ENCODE data around the gene DNM3. TPM values are rescaled to one million over a fixed set of nuclear protein-coding genes. Genes with fewer than 3 reads are reported as not detected.

DNM3 gene
- total and polyA plus RNA-seq, 10 of the 15 experiments (the other 5 are each of a cell fraction or from before 2014, with no cell fraction given): 0.03 to 1.5 (median 0.08) TPM; not detected in 3

DNA sequence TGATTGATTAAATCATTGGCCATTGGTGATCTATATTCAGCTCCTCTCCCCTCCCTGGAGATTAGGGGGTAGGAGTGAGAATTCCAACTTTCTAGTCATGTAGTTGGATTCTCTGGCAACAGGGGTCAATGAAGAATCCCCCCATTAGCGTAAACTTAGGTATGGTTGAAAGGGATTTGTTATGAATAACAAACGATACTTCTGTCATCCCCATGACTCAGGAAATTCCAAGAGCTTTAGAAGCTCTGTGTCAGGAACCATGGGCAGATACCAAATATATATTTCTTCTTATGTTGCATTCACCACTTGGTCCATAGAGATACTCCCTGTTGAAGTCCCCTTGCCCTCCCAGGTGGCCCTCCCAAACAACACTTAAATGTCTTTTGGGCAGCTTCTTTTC, 124.5 kb downstream of the DNM3 start:
- no peak for TF ChIP-seq MEF2A (IDR thresholded peaks at IDR 0.05; ENCODE audit: insufficient read depth, low read depth, low read length)
- TF ChIP-seq, protein P1, sequence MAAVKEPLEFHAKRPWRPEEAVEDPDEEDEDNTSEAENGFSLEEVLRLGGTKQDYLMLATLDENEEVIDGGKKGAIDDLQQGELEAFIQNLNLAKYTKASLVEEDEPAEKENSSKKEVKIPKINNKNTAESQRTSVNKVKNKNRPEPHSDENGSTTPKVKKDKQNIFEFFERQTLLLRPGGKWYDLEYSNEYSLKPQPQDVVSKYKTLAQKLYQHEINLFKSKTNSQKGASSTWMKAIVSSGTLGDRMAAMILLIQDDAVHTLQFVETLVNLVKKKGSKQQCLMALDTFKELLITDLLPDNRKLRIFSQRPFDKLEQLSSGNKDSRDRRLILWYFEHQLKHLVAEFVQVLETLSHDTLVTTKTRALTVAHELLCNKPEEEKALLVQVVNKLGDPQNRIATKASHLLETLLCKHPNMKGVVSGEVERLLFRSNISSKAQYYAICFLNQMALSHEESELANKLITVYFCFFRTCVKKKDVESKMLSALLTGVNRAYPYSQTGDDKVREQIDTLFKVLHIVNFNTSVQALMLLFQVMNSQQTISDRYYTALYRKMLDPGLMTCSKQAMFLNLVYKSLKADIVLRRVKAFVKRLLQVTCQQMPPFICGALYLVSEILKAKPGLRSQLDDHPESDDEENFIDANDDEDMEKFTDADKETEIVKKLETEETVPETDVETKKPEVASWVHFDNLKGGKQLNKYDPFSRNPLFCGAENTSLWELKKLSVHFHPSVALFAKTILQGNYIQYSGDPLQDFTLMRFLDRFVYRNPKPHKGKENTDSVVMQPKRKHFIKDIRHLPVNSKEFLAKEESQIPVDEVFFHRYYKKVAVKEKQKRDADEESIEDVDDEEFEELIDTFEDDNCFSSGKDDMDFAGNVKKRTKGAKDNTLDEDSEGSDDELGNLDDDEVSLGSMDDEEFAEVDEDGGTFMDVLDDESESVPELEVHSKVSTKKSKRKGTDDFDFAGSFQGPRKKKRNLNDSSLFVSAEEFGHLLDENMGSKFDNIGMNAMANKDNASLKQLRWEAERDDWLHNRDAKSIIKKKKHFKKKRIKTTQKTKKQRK (IDR thresholded peaks at IDR 0.05; ENCODE audit: low read depth, low read length): no peak
- no peak for TF ChIP-seq CHD4 (IDR thresholded peaks at IDR 0.05)
- TF ChIP-seq ZSCAN29 (IDR thresholded peaks at IDR 0.05): no peak
- TF ChIP-seq POLR2AphosphoS2 (IDR thresholded peaks at IDR 0.05; ENCODE audit: low read depth, low read length): no peak
- TF ChIP-seq YBX1 (IDR thresholded peaks at IDR 0.05): no peak
- TF ChIP-seq, protein P2, sequence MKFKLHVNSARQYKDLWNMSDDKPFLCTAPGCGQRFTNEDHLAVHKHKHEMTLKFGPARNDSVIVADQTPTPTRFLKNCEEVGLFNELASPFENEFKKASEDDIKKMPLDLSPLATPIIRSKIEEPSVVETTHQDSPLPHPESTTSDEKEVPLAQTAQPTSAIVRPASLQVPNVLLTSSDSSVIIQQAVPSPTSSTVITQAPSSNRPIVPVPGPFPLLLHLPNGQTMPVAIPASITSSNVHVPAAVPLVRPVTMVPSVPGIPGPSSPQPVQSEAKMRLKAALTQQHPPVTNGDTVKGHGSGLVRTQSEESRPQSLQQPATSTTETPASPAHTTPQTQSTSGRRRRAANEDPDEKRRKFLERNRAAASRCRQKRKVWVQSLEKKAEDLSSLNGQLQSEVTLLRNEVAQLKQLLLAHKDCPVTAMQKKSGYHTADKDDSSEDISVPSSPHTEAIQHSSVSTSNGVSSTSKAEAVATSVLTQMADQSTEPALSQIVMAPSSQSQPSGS (IDR thresholded peaks at IDR 0.05; ENCODE audit: low read length): no peak
- TF ChIP-seq CREB1 (IDR thresholded peaks at IDR 0.05; ENCODE audit: low read depth): no peak
- no peak for TF ChIP-seq CBX3 (IDR thresholded peaks at IDR 0.05; ENCODE audit: borderline replicate concordance, low read depth)
- TF ChIP-seq TCF3 (IDR thresholded peaks at IDR 0.05; ENCODE audit: borderline replicate concordance, insufficient read depth, low read depth, low read length): no peak
- TF ChIP-seq, protein P3, sequence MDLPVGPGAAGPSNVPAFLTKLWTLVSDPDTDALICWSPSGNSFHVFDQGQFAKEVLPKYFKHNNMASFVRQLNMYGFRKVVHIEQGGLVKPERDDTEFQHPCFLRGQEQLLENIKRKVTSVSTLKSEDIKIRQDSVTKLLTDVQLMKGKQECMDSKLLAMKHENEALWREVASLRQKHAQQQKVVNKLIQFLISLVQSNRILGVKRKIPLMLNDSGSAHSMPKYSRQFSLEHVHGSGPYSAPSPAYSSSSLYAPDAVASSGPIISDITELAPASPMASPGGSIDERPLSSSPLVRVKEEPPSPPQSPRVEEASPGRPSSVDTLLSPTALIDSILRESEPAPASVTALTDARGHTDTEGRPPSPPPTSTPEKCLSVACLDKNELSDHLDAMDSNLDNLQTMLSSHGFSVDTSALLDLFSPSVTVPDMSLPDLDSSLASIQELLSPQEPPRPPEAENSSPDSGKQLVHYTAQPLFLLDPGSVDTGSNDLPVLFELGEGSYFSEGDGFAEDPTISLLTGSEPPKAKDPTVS (IDR thresholded peaks at IDR 0.05; ENCODE audit: low read depth, low read length): no peak
- TF ChIP-seq BACH1 (IDR thresholded peaks at IDR 0.05; ENCODE audit: borderline replicate concordance): no peak
- H3K4me1 ChIP-seq (ENCODE audit: control insufficient read depth, insufficient read depth, low read length): no peaks in the 10 kb centered on the region
- no peaks in the 10 kb centered on the region for H3K36me3 ChIP-seq (ENCODE audit: control insufficient read depth in 2 of 2, insufficient read depth in 2 of 2, low read length in 1 of 2)
- H3K4me2 ChIP-seq (ENCODE audit: control insufficient read depth, insufficient read depth): no peak overlapping the region
- H3K27me3 ChIP-seq (replicated peaks in 1 of 2; ENCODE audit: control insufficient read depth in 2 of 2, insufficient read depth in 2 of 2, low read length in 1 of 2): no peaks in the 10 kb centered on the region
- H3K27ac ChIP-seq (ENCODE audit: control insufficient read depth, insufficient read depth): no peak overlapping the region
- intact Hi-C loops (cut with micrococcal nuclease; ENCODE audit: unreplicated experiment): no loop called here
- DNase-seq (ENCODE audit: low read depth, low spot score) (no peak), ATAC-seq (no peak), FAIRE-seq (no peak)
- SMC1A ChIA-PET (ENCODE audit: uncharacterized antibody, unreplicated experiment): interaction anchor here (0.6 kb wide), 1 partner anchor 743 kb away, joined by 3 read pairs; no protein-coding TSS in a partner anchor
- BruUV-seq (replicated peaks): no TSS peak
- in situ Hi-C loops (cut with MboI): no loop called here
- no peaks in the 10 kb centered on the region for H4K20me1 ChIP-seq (ENCODE audit: control insufficient read depth, insufficient read depth)
- RAD21 ChIA-PET (ENCODE audit: unreplicated experiment): no interaction called here
- H3K4me3 ChIP-seq: no peak overlapping the region
- no peak overlapping the region for H3K9ac ChIP-seq (ENCODE audit: control insufficient read depth, insufficient read depth, low read length)
- POLR2A ChIA-PET: no interaction called here
- no peak overlapping the region for H2AFZ ChIP-seq (ENCODE audit: control insufficient read depth, low read depth, low read length)
- H3K9me3 ChIP-seq (replicated peaks; ENCODE audit: control insufficient read depth, insufficient read depth, low read length): no peaks in the 10 kb centered on the region
- 70% methylated on average over 2 of the region's 2 CpGs for WGBS (ENCODE audit: insufficient coverage, insufficient replicate concordance, low lambda C conversion rate, missing lambda C conversion rate)
- H3K79me2 ChIP-seq (ENCODE audit: control insufficient read depth, insufficient read depth, low read length): no peaks in the 10 kb centered on the region
- CTCF ChIA-PET: interaction anchor here (0.9 to 1.3 kb wide), 2 partner anchors 16 to 37 kb away, joined by 3 to 4 read pairs; no protein-coding TSS in a partner anchor

Data from GM12878 (cell line).